HG02884 (cell line): ENCODE measurements around the gene MEI1.
"Not testable (repeated sequence)": the region's sequence is repeated elsewhere in the genome, so short reads cannot be mapped to it uniquely, and the experiment has no call there.

Experiments used
- ATAC-seq: cut with Tn5 transposase; IDR thresholded peaks from one replicate; pipeline ENCODE4 v1.9.1; 2021; ENCODE audit warnings: mild to moderate bottlenecking, moderate library complexity; ENCODE audit not compliant: unreplicated experiment

MEI1 gene

GRCh38 chr22:41682033-41682807 is 17.1 kb upstream of the MEI1 start:
- ATAC-seq = peak; percentile 57

- ATAC-seq = no peak
Measured at GRCh38 chr22:41683052-41683451, 16.3 kb upstream of the MEI1 start.

GRCh38 chr22:41683616-41684015 is 15.7 kb upstream of the MEI1 start:
- no peak for ATAC-seq

- ATAC-seq = no peak
Measured at GRCh38 chr22:41684194-41684593, 15.1 kb upstream of the MEI1 start.

- not testable (repeated sequence) for ATAC-seq
Measured at GRCh38 chr22:41686890-41687289, 12.4 kb upstream of the MEI1 start.

GRCh38 chr22:41687901-41688364 is 11.4 kb upstream of the MEI1 start:
- ATAC-seq = no peak

- ATAC-seq = peak; percentile 80
Measured at GRCh38 chr22:41688365-41689211, 10.7 kb upstream of the MEI1 start, which contains the start of gene SNU13. Gene SNU13 (minus strand): TSS chr22:41688867. CDS start chr22:41688796, 71 bp downstream.

GRCh38 chr22:41690476-41690875 is 8.8 kb upstream of the MEI1 start:
- no peak for ATAC-seq

GRCh38 chr22:41695211-41695610 is 4.1 kb upstream of the MEI1 start:
- no peak for ATAC-seq

GRCh38 chr22:41696703-41697102 is 2.6 kb upstream of the MEI1 start:
- no peak for ATAC-seq

- no peak for ATAC-seq
Measured at GRCh38 chr22:41697126-41697775, 2.1 kb upstream of the MEI1 start.

- no peak for ATAC-seq
Measured at GRCh38 chr22:41700108-41700364, 733 bp downstream of the MEI1 start.

GRCh38 chr22:41702763-41703162 is 3.5 kb downstream of the MEI1 start:
- no peak for ATAC-seq

- no peak for ATAC-seq
Measured at GRCh38 chr22:41709341-41709740, 10.0 kb downstream of the MEI1 start.

- no peak for ATAC-seq
Measured at GRCh38 chr22:41713004-41713403, 13.7 kb downstream of the MEI1 start.

GRCh38 chr22:41722496-41722895 is 23.2 kb downstream of the MEI1 start:
- ATAC-seq = no peak

GRCh38 chr22:41725510-41726110 is 26.3 kb downstream of the MEI1 start:
- no peak for ATAC-seq

GRCh38 chr22:41731609-41732008 is 32.3 kb downstream of the MEI1 start:
- ATAC-seq = no peak

- ATAC-seq = no peak
Measured at GRCh38 chr22:41732096-41732772, 32.9 kb downstream of the MEI1 start.

GRCh38 chr22:41733241-41733640 is 33.9 kb downstream of the MEI1 start:
- not testable (repeated sequence) for ATAC-seq

- ATAC-seq = no peak
Measured at GRCh38 chr22:41739576-41739975, 40.3 kb downstream of the MEI1 start.
